ENCODE measurements around the gene PIAS4. TPM values are rescaled to one million over a fixed set of nuclear protein-coding genes. Genes with fewer than 3 reads are reported as not detected.

The PIAS4 gene
- total RNA-seq, 1 donor from 2014 or later: 29.7 TPM

DNA sequence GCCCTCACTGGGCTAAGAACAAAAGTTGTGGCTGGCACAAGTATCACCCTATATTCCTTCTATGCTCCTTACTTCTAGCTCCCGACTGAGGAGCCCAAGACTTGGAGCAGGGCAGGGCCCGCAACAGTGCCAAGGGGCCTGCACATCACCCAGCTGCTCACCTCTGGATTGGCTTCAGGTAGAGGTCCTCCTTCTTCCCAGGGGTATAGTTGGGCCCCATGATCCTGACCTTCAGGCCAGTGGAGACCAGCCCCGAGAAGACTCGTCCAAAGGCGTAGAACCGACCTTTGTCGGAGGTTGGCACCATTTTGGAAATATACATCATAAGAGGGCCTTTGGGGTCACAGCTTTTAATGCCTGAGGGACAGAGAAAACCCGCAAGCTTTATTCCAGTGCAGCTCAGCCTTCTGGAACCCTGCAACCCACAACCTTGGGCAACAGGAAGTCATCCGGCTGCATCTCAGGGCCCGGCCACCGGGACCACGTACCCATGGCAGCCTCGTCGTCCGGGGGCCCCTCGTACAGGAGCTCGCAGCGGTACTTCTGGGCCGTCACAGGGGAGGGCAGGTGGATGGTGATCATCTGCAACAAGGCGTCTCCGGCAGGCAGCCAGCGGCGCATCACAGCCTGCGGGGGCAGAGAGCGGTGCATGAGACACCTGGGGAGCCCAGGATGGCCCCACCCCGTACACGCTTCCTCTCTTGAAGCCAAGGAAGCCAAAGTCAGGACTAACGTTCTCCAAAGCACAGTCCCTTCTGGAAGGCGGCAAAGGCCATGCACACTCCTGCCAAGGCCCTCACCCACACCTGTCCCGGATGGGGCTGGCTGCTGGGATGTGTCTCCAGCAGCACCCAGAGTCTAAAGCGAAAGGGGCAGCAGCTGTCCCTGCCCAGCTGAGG lies 26.9 kb upstream of the PIAS4 start:
- H3K9me3 Mint-ChIP-seq (ENCODE audit: low read depth): no peaks in the 10 kb centered on the region
- H3K4me3 Mint-ChIP-seq (ENCODE audit: unreplicated experiment): no peak overlapping the region
- peaks cover 59% of the 10 kb centered on the region for H3K36me3 Mint-ChIP-seq (ENCODE audit: low read depth)
- peak overlapping the region; percentile 75 for H3K27ac Mint-ChIP-seq (ENCODE audit: unreplicated experiment)
- no peak for DNase-seq (ENCODE audit: low spot score)
- TF ChIP-seq, protein P1, sequence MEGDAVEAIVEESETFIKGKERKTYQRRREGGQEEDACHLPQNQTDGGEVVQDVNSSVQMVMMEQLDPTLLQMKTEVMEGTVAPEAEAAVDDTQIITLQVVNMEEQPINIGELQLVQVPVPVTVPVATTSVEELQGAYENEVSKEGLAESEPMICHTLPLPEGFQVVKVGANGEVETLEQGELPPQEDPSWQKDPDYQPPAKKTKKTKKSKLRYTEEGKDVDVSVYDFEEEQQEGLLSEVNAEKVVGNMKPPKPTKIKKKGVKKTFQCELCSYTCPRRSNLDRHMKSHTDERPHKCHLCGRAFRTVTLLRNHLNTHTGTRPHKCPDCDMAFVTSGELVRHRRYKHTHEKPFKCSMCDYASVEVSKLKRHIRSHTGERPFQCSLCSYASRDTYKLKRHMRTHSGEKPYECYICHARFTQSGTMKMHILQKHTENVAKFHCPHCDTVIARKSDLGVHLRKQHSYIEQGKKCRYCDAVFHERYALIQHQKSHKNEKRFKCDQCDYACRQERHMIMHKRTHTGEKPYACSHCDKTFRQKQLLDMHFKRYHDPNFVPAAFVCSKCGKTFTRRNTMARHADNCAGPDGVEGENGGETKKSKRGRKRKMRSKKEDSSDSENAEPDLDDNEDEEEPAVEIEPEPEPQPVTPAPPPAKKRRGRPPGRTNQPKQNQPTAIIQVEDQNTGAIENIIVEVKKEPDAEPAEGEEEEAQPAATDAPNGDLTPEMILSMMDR (IDR thresholded peaks at IDR 0.05): no peak
- peaks cover 33% of the 10 kb centered on the region for H3K4me1 Mint-ChIP-seq (ENCODE audit: low read depth)
- no peaks in the 10 kb centered on the region for H3K27me3 Mint-ChIP-seq (ENCODE audit: low read depth)

DNA sequence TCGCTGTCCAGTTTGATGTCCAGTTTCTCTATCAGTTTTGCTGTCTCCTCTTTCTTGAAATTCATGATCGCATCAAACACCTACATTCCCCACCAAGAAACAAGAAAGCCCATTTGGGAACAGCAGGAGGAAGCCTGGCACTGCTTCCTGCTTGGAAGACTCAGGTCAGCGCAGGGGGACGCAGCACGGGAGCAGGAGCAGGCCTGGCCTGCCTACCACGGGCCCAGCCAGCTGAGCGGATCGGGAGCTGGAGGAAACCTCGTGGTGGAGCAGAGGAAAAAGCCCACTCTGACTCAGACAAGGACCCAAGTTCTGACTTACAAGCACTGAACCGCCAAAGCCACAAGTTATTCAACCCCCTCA lies 26.2 kb upstream of the PIAS4 start:
- Mint-ChIP-seq H3K4me1 (ENCODE audit: low read depth) (peaks cover 41% of the 10 kb centered on the region), H3K36me3 (ENCODE audit: low read depth) (peaks cover 55% of the 10 kb centered on the region), H3K27me3 (ENCODE audit: low read depth) (no peaks in the 10 kb centered on the region), H3K9me3 (ENCODE audit: low read depth) (no peaks in the 10 kb centered on the region), H3K27ac (ENCODE audit: unreplicated experiment) (peak overlapping the region; percentile 75), H3K4me3 (ENCODE audit: unreplicated experiment) (no peak overlapping the region)
- DNase-seq (ENCODE audit: low spot score): no peak
- TF ChIP-seq, protein P1 (IDR thresholded peaks at IDR 0.05): no peak

DNA sequence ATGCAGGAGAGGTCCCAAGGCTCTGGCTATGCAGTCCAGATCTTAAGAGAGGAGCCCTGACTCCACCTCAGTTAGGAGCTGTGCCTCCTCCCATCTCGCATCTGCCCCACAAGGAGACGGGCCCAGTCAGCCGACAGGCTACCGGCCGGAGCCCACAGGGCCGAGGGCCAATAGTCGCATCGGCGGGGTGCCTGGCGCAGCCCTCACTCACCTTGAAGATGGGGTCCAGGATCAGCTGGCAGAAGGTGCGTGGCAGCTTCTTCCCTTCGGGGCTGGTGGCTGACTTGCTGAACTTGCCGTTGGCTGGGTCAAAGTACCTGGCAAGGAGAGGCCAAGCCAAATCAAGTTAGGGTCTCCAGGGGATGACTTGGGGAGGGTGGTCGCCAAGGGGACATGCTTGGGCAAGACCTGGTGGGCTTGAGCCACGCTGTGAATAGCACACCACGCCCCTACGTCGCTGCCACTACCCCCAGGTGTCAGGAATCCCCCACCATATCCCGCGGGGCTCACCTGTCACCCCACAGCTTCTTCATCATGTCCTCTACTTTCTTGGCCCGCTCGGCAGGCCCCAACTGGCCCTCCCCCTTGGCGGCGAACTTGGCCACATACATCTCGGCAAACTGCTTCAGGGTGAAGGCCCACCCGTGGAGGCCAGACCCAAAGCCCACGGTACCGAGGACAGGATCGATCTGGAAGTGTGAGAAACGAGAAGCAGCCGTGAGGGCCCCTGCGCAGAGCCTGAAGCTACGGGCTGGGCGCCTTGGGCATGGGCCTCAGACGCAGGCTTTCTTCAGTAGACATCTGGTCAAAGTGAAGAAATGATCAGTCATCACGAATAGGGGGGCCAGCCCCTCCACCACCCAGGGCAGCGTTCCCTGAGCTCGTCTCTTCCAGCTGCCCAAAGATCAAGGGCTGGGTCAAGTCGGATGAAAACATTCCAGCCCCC lies 25.5 kb upstream of the PIAS4 start:
- Mint-ChIP-seq H3K4me3 (ENCODE audit: unreplicated experiment) (no peak overlapping the region), H3K27ac (ENCODE audit: unreplicated experiment) (peak overlapping the region; percentile 95), H3K4me1 (ENCODE audit: low read depth) (peaks cover 47% of the 10 kb centered on the region), H3K9me3 (ENCODE audit: low read depth) (no peaks in the 10 kb centered on the region), H3K36me3 (ENCODE audit: low read depth) (peaks cover 54% of the 10 kb centered on the region), H3K27me3 (ENCODE audit: low read depth) (no peaks in the 10 kb centered on the region)
- DNase-seq (ENCODE audit: low spot score): no peak
- TF ChIP-seq, protein P1 (IDR thresholded peaks at IDR 0.05): no peak

DNA sequence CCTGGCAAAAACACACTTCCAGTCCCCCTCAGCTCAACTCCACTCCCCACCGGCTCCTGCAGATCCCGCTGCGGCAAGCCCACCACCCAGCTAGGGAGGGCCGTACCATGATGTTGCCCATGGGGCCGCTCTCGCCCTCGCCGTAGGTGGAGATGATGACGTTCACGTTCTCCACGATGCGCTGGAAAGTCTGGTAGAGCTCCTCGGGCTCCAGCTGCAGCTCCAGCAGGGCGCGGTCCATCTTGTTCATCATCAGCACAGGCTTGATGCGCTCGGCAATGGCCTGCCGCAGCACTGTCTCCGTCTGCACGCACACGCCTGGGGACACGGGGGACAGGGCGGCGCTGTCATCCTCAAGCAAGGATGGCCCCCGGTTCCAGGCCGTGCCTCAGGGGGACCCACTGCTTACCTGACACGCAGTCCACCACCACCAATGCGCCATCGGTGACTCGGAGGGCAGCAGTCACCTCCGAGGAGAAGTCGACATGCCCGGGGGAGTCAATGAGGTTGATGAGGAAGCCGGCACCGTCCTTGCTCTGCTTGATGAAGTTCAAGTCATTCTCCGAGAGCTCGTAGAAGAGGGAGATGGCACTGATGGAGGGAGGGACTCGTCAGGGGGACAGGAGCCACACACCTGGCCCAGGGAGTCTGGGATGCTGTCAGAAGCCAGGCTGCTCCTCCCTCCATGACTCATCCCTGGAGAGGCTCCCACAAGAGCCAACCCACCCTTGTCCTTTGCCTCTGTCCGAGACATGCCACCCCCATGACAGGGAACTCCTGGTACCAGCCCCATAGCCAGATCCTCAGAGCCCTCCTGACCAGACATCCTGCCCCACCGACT lies 24.6 kb upstream of the PIAS4 start:
- Mint-ChIP-seq H3K27me3 (ENCODE audit: low read depth) (no peaks in the 10 kb centered on the region), H3K4me1 (ENCODE audit: low read depth) (peaks cover 54% of the 10 kb centered on the region), H3K36me3 (ENCODE audit: low read depth) (peaks cover 47% of the 10 kb centered on the region), H3K9me3 (ENCODE audit: low read depth) (no peaks in the 10 kb centered on the region), H3K27ac (ENCODE audit: unreplicated experiment) (peak overlapping the region; percentile 95), H3K4me3 (ENCODE audit: unreplicated experiment) (peak overlapping the region; percentile 93)
- TF ChIP-seq, protein P1 (IDR thresholded peaks at IDR 0.05): no peak
- DNase-seq (ENCODE audit: low spot score): no peak

All from chondrocyte (in vitro differentiated cells).